GM19328 (cell line): Measurements from ENCODE around the gene KIF18B.

Experiments
- ATAC-seq: cut with Tn5 transposase; IDR thresholded peaks from one replicate; pipeline ENCODE4 v1.9.1; 2021; ENCODE audit warnings: mild to moderate bottlenecking, moderate library complexity; ENCODE audit not compliant: unreplicated experiment

The KIF18B gene

DNA sequence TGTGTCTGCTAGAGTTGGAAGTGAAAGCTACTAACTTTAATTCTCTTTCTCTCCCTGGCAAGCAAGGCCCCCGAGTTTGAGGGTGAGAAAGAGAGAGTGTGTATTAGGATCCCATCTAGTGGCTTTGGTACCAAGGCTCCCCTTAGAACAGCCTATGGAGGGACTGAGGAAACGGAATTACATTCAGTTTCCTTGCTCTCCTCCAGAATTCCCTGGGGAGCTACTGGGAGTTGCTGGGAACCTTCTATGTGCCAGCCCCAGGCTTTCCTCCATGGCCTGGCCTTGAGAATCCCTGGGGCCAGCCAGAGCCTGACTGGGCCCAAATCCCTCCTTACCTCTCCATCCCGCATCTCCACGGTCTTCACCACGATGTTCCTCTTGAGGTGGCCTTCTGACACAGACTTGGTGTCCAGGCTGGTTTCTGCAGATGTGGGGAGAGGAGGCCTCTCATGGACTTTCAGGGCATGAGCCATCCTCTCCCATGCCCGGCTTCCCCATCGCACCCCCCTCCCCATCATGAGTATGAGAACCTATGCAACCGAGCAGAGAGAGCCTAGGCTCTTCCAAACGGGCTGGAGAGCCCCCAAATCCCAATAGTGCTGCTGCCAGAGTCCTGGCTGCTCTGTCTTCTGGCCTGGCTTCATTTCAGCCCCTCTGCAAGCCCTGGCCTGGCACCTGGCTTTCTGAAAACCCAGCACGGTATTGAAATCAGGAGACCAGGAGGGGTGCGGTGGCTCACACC, 39.7 kb downstream of the KIF18B start:
- ATAC-seq = no peak

DNA sequence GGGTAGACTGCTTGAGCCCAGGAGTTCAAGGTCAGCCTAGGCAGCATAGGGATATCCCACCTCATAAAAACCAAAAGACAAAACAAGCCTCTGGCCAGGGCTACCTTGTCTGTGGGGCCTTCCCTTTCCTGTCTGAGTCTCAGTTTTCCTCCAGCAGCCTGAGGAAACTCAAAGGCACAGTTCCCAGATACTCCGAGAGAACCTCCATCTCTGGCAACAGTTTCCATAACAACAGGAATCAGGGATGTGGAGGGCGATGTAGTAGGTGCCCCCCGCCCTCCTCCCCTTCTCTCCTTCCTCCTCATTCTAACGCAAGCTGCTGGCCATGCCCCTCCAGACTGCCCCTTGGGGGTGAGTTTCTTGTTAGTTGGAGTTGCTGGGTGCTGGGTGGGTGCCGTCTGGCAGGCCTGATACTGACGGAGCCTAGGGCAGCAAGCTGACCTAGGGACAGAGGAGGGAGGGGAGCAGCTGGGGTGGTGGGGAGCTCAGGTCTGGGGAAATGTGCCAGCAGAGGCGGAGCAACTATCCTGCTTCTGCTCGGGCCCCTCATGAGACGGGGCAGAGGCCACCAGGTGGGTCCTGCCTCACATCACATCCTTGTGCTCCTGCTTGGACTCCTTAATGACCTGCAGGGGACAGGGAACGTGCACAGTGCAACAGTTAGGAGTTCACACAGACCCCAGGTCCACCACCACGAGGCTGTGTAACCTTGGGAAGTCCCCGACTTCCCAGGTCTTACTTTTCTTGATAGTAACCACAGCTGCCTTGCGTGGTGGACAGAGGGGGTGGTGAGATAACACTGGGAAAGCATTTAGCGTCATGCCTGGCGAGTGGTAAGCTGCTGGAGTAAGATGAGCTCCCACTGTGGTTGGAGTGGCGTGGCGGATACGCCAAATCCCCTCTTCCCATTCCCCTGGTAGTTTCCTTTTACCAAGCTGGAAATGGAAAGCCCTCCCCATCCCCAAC, 40.5 kb downstream of the KIF18B start:
- no peak for ATAC-seq

DNA sequence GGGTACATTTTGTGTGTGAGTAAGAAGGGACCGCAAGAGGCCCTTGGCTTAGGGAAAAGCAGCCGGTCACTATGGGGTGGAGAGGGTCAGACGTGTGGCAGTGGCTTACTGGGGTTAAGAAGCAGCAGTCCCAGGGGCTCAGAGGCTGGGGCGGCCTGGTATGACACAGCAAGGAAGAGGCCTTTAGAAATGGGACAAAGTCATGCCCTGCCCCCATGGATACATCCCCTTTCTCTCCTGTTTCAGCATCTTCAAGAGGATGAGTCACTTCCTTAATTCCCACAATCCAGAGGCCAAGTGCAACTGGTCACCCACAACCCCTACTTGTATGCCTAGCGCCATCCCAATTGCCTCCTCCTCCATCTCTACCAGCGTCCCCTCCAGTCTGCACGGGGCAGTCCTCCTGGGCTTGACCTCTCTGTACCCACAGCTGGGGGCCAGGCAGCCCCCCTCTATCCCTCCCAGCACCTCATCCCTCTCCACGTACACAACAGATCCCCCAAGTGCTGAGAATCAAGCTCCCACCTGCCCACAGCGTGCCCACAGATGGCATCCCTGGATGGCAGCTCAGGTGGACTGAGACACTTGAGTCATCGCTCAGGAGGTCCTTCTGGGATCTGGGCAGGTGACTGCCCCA, 41.4 kb downstream of the KIF18B start:
- ATAC-seq = no peak

DNA sequence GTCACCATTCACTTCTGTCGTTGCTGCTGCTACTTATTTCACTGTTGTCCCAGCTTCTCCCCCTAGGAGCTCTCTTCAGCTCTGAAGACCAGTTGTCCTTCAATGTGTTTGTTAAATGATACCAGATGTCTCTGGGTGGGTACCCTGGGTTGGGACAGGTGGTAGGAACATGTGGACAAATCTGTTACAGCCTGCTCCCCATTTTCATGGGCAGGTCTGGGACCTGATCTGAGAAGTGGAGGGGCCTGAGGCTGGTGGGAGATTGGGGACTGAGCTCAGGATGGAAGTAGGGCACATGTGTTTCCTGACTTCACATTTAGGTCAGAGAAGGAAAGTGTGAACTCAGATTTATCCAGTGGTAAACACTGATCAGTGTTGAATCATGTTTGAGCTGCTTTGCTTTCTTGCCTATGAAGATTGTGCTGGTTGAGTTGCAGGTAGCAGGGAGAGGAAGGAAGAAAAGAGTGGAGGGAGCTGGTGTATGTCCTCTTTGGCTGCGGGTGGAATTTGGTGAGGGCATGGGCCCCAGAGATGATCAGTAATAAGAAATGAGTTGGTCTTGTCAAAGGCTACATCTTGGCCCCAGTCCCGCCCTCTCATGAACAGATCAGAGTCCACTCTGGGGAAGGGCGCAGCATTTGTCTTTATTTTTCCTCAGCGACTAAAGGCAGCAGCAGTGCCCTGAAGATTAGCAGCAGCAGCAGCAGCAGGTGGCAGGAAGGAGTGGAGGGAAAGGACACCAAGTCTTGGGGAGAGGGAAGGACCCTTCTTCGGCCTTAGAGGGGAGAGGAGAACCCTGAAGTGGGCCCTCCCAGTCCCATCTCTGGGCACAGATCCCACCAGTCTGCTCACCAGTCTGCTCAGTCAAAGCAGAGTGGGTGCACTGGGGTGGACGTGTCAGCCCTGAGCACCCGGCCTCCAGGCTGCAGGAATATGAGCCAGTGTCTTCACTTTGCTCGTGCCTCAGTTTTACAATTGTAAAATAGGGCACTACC, 42.3 kb downstream of the KIF18B start:
- no peak for ATAC-seq

GRCh38 chr17:44904001-44904984, 43.3 kb downstream of the KIF18B start:
- ATAC-seq = no peak

DNA sequence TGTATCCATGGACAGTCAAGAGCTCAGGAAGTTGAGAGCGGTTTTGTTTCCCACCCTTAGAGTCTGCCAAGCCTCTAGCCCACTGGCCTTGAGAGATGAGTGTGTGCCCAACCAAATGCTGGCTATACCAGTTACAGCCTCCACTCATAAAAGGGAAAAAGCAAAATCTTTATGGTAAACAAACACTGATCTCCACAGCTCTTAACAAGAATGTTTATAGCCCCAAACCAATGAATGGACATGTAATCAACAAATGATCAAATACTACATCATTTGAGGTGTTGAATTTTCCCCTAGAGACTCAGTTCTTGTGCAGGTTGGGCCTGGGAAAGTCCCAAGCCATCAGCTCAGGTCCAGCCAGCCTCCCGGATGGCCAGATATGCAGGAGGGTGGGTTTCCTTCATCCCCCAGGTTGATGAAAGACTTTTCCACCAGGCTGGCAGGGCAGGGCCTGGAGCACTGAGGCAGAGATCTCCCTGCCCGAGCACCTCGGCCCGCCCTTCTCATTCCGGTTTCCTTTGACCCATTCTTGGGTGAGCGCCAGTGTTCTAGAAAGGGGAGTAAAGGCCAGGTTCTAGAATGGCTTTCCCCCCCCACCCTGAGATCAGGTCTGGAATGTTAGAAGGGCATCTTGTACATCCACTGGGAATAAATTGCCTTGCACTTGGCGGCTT, 44.4 kb downstream of the KIF18B start:
- no peak for ATAC-seq

GRCh38 chr17:44902135-44902760, 45.3 kb downstream of the KIF18B start:
- ATAC-seq = no peak

GRCh38 chr17:44901411-44901921, 46.1 kb downstream of the KIF18B start:
- ATAC-seq = no peak

DNA sequence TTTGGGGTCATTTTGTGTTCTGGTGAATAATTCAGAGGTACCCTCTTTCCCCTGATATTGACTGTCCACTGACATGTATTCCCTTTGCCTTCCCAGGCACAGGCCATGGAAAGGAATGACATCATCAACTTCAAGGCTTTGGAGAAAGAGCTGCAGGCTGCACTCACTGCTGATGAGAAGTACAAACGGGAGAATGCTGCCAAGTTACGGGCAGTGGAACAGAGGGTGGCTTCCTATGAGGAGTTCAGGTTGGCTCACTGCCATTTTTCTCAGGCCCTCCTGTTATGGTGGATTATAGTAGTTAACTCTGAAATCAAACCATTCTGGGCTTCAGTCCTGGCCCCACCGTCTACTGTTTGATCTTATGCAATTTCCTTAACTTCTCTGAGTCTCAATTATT, 46.7 kb downstream of the KIF18B start:
- ATAC-seq = no peak

GRCh38 chr17:44899074-44899782, 48.3 kb downstream of the KIF18B start, which contains the start of gene EFTUD2:
EFTUD2 (minus strand) TSS chr17:44899445; CDS start chr17:44894521, 4,924 bp downstream.
- peak; percentile 71 for ATAC-seq

GRCh38 chr17:44898768-44899073, 48.9 kb downstream of the KIF18B start:
- no peak for ATAC-seq

DNA sequence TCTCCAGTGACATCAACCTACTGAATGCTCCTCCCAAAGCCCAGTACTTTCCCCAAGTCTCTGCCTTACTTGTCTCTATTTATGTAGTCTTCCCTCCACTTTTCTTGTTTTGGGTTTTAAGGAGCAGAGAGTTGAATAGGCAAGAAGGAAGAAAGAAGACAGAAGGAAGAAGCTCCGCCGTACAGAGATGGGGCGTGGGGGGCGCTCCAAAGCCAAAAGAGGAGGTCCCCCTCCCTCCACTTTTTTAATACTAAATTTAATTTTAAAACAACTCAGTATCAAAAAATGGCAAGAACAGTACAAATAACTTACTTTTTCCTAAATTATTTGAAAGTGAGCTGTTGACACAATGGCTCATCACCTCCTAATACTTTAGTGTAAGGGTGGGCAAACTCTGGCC, 52.9 kb downstream of the KIF18B start:
- no peak for ATAC-seq

- no peak for ATAC-seq
Observed at GRCh38 chr17:44892250-44892649, 55.3 kb downstream of the KIF18B start.

- no peak for ATAC-seq
Observed at GRCh38 chr17:44889003-44889402, 58.6 kb downstream of the KIF18B start.

DNA sequence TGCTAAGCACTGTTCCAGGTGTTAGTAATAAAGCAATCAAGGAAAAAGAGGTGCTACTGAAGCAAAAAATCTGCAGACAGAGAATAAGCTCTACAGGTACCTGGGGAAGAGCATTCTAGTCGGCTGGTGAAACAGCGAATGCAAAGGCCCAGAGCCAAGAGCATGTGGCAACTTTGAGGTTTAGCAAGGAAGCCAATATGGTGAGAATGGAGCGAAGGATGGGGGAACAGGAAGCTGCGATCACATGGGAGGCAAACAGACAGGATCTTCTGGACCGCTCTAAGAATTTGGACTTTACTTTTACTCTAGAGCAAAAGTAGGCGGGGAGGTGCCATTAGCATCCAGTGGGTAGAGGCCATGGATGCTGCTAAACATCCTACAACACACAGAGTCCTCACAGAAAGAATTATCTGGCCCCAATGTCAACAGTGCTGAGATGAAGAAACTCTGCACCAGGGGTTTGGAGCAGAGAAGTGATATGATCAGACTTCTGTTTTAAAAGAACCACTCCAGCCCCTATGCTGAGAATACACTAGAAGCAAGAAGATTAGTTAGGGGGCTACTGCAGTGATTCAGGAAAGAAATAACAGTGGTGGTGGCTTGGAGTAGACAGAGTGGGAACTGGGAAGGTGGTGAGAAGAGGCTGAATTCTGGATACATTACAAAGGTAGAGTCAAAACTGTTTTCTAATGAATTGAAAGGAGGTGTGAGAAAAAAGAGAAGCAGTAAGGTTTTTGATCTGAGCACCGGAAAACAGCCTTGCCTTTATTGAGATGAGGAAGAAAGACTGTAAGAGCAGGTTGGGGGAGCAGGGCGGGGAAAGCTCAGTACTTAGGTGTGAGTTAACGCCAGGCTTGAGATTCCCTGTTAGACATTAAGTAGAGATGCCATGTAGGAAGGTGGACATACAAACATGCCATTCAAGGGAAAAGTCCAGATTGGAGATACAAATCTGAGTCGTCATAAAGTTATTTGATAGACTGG, 59.3 kb downstream of the KIF18B start:
- ATAC-seq = no peak

- no peak for ATAC-seq
Observed at GRCh38 chr17:44887016-44887415, 60.6 kb downstream of the KIF18B start.
